ENCODE measurements around the gene DYRK2. TPM values are rescaled to one million over a fixed set of nuclear protein-coding genes. Genes with fewer than 3 reads are reported as not detected.

The DYRK2 gene
- total RNA-seq, 1 donor from 2014 or later, result 10.7 TPM

DNA sequence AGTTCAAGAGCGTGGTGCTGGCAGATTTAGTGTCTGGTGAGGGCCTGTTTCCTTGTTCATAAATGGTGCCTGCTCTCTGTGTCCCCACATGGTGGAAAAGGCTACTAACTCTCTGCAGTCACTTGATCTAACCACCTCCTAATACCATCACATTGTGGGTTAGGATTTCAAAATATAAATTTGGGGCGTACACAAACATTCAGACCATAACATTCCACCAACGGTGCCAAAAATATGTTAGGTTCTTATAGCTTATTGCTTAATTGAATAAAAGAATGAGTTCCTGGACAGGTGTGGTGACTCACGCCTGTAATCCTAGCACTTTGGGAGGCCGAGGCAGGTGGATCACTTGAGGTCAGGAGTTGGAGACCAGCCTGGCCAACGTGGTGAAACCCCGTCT is 3.4 kb upstream of the DYRK2 start:
- DNase-seq (ENCODE audit: low spot score) (no peak), ATAC-seq (no peak)

DNA sequence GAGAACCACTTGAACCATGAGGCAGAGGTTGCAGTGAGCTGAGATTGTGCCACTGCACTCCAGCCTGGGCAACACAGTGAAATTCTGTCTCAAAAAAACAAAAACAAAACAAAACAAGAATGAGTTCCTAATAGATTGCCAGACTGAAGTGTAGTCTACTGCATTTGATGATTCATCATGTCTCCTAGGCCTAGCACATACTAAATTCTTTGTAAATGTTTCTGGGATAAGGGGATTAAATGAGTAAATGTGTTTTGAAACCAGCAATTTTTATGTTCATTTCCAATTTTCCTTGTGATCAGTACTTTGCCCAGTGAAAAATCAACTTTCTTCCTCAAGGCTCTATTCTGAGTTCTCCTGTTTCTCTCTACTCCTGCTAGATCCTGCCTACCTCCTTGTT is 2.9 kb upstream of the DYRK2 start:
- ATAC-seq (no peak), DNase-seq (ENCODE audit: low spot score) (no peak)

DNA sequence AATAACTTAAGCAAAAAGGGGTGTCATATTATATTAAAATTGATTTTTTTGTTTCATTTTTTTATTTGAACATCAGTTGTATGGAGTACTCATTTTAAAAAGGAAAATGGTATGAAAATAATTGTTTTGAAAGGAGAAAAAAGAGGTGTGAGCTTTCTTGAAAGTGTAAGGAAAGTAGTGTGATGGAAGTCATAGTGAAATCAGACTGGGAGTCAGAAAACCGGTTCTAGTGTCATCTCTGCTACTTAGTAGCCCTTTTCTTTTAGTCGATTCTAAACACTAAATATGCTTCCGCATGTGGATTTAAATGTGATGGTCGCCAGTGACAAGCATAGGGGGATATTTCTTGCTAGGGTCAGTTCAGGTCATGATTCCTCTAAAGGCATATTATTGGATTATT is 1.8 kb upstream of the DYRK2 start:
- ATAC-seq, result no peak
- no peak for DNase-seq (ENCODE audit: low spot score)

DNA sequence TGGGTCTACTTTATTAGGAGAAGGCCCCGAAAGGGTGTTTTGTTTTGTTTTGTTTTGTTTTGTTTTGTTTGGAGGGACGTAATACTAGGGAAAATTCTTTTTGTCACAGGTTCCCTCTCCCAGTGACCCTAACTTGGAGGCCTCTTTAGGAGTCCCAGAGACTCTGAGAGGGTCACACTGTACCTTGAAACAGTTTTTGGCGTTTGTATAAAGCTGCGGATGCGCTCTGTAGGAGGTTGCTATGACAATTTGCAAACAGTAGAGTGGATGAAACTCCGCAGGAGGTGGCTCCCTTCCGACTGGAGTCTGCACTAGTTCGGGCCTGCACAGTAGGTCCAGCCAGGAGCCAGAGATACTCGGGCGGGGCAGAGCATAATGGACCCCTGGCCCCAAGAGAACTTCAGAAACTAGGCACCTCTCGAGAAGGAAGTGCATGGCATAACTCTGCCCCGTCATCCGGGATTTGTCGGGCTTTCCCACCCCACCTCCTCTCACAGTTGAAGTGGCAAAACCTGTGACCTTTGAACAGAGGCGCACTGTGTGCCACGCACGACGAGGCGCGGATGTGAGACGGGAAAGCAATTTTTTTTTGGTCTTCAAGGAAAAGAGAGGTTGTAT is 1.3 kb upstream of the DYRK2 start:
- ATAC-seq, result peak; percentile 15
- DNase-seq (ENCODE audit: low spot score), result peak; percentile 57

DNA sequence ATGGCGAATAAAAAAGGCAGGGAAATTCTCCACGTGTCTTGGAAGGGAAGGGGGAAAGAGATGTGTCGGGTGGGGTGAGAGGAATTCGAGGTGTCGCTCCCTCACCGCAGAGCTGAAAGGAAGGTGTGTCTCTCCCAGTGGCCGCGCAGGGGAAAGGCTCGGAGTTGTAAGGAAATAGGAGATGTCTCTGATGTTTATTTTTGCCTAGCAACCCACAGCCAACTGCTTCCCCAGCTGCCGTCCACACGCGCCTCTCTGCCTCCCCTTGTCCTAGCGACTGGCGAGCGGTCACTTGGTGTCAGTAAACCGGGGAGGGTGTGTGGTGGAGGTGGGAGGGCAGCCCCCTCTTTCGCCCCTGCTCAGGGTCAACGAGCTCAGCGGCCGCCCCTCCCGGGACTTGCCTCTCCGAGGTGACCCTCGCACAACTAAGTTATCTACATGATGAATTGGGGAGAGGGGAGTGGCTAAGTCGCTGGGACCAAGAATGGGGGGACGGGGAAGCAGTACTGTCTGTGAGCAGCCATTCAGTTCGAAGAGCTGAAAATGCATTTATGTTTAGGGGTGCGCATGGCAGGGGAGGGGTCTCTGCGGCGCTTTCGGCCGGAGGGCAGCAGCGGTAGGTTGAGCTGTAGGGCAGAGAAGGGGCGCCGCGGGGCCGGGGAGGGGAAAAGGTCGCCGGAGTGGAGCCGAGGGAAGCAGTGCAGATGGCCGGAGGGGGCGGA is 585 bp upstream of the DYRK2 start:
- peak; percentile 74 for ATAC-seq
- DNase-seq (ENCODE audit: low spot score), result peak; percentile 71

DNA sequence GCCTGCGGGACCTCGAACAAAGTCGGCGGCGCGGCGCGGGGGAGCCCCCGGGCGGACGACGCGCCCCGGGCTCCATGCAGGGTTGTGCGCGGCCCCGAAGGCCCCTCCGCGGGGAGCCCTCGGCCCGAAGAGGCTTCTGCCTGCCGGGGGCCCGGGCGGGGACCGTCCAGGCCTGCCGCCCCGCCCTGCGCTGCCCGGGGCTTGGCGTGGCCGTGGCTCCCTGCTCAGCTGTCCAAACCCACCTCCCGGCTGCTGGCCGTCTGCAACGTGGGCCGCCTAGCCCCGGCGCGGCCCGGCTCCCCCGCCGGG is 670 bp downstream of the DYRK2 start:
- ATAC-seq, result peak; percentile 33
- no peak for DNase-seq (ENCODE audit: low spot score)

DNA sequence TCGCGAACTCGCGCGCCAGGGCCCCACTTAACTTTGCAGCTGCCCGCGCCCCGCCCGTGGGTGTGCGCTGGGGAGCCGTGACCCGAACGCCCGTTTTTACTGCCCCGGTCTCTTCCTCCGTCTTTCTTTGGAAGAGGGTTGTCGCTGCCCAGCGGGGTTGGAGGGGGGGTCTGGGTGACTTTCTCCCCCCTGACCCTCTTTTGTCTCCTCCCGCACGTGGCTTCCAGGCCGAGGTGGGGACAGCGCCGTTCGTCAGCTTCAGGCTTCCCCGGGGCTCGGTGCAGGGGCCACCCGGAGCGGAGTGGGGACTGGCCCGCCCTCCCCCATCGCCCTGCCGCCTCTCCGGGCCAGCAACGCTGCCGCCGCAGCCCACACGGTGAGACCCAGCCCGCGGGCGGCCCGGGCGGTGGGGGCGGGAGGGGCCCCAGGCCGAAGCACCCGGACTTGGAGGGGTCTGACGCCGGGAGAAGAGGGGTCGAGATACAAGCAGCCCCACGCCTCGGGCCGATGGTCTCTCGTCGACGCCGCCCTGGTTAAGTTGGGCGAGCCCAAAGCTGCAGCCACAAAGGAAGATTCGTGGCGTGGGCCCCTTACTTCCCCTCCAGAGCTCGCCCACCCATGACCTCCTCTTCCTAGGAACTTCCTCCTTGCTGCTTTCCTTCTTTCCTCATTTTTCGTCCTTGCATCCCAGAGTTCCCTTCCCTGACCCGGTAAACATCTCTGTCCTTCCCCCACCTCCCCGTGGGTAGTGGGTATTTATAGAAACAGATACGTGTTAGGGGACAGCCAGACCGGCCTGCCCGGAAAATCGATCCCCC is 1.2 kb downstream of the DYRK2 start:
- peak; percentile 34 for ATAC-seq

DNA sequence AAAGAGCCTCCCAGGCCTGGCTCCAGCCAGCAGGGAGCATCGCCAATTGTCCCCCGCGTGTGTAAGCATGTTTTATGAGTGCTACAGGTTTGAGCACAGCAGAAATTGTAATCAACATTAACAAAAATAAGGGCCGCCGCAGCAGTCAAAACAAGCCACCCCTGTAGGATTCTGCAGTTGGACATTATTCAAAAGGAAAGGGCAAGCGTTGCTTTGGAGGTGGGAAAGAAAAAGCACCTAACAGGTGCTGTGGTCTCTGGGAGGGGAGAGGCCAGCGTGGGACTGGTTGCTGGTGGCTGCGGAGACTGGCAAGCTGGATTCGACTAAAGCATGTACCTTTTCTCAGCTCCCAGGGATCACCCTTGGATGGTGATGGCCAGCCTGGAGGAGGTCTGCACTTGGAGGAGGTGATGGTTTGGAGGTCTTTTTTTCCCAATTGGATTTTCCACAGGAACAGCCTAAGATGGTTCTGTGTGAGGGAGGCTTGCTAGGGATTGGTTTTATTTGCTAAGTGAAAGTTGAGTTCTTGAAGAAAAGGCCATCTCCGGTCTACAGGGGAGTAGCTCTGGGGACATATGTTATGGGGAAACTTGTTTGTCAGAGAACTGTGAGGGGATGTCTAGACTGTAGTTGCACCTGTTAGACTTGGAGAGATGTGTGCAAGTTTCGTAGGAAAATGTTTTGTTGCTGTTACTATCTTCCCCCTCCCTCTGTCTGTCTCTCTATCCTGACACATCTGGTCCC is 2.0 kb downstream of the DYRK2 start:
- no peak for ATAC-seq

More for the DNA sequence above, 1.2 kb downstream of the DYRK2 start:
- peak; percentile 59 for DNase-seq (ENCODE audit: low spot score)

DNA sequence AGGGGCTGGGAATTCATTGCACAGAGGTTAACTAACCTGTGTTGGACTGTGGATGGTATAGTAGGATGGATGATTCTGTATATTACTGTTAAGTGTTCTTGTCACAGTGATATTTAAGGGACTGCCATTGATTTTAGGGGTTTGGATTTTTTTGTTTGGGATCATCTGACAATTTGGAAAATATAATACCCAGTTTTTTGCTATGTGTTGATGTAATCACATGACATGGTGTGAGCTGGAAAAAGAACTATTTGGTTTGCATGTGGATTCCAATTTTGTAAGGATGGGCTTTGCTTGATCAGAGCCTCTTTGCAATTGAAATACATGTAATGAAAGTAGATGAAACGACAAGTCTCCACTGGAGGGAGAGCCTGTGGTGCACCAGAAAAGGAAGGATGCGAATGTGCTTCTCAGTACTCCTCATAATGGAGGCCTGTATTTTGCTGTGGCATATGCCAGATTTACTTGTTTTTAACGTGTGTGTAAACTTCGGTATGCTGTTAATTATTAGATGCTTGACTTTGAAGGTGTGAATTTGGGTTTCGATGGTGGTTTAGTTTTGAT is 2.7 kb downstream of the DYRK2 start:
- DNase-seq (ENCODE audit: low spot score), result no peak
- ATAC-seq, result no peak

More for the DNA sequence above, 2.0 kb downstream of the DYRK2 start:
- DNase-seq (ENCODE audit: low spot score), result no peak

DNA sequence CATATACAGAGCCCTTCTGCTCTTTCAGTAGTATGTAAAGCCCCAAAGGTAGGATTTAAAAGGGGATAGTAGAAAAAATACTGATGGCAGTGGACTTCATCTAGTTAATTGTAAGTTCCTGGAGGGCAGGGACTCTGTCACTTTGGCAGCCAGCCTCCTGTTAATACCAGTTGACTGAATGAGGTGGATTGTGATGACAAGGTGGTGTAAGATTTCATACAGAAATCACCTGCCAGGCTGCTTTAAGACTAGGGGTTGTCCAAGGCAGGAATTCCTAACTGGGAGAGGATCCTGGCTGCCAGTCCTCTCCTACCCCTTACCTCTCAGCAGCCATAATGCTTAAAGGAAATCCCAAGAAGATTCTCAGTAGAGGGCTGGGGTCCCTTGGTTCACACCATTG is 7.3 kb downstream of the DYRK2 start:
- ATAC-seq (no peak), DNase-seq (ENCODE audit: low spot score) (no peak)

DNA sequence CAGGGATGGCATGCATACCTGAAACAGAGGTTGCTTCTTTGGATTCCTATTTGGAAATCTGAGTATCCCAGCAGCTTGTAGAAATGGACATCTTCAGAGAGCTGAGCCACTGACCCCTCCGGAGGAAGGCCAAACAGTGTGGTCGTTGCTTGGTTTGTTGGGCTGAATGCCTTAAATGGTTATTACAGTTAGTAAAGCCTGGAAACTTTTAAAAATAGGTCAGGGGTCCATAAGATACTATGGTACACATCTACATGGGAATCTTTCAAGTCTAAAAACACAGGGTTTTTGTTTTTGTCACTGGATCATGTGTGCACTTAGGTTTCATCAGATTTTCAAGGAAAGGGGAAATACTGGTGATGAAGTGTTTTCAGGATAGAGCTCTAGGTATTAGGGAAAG is 7.7 kb downstream of the DYRK2 start:
- DNase-seq (ENCODE audit: low spot score) (no peak), ATAC-seq (no peak)

DNA sequence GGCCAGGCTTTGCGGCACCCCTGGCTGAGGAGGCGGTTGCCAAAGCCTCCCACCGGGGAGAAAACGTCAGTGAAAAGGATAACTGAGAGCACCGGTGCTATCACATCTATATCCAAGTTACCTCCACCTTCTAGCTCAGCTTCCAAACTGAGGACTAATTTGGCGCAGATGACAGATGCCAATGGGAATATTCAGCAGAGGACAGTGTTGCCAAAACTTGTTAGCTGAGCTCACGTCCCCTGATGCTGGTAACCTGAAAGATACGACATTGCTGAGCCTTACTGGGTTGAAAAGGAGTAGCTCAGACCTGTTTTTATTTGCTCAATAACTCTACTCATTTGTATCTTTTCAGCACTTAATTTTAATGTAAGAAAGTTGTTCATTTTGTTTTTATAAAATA is 9.9 kb downstream of the DYRK2 start:
- DNase-seq (ENCODE audit: low spot score), result no peak
- ATAC-seq, result no peak

DNA sequence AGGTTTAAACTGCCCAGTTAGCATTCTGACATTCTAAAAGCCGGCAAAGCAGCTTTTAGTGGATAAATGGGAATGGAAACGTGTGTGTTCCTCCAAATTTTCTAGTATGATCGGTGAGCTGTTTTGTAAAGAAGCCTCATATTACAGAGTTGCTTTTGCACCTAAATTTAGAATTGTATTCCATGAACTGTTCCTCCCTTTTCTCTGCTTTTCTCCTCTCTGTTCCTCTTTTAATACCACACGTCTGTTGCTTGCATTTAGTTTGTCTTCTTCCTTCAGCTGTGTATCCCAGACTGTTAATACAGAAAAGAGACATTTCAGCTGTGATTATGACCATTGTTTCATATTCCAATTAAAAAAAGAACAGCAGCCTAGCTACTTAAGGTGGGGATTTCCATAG is 10.7 kb downstream of the DYRK2 start:
- no peak for ATAC-seq
- no peak for DNase-seq (ENCODE audit: low spot score)

DNA sequence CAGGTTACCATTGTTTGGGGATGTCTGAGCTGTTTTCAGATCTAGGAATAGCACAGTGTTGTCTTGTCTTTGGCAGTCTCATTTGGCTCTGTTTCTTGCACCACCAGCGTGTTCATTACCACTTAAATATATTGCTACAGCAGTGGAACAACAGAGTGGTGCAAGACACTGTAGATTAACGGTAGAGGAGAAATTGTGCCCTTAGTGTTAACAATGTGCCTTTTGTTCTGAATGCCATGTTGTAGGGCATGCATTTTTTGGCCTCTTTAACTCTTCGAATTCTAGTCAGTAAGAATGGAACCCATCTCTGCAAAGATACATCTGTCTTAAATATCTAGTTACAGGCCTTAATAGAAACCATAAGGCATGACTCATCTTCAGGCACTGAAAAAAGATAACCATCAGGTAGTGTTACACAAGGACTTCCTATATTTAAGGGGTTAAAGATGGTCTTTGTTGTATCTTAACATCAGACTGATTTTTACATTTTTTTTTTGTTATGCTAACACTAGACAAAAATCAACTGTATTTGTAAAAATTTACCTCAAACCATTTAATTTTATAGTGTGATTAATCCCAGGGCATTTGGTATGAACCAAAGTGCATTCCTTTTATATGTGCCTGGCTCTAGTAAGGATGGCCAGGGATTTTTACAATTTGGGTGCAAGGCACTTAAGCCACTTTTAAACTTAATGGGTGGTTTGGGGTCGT is 12.9 kb downstream of the DYRK2 start:
- ATAC-seq (no peak), DNase-seq (ENCODE audit: low spot score) (no peak)

DNA sequence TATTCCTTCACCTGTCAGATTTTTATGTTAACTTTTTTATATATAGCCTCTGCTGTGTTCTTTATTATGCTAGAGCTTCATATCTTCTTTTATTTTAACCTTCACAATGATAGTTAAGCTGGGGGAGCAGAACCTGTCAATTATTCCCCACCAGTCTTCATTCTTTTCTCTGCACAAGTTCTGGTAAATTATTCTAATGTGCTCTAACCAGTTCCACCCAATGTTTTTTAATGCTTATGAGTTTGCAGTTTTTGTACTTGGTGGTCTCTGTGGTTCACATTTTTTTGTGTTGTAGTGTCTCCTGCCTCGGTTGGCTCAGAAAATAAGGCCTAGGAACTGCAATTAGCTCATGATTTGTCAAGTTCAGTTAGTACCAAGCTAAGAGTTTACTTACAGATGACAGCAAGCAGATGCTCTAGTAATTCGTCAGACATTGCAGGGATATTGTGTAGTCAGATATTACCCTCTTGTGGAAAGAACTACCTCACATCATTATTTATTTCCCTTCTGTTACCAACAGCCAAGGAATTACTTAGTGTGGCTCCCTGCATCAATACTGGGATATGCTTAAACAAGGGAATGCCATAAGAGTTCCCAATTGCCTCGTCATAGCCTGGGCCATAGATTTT is 14.5 kb downstream of the DYRK2 start:
- no peak for ATAC-seq
- no peak for DNase-seq (ENCODE audit: low spot score)

DNA sequence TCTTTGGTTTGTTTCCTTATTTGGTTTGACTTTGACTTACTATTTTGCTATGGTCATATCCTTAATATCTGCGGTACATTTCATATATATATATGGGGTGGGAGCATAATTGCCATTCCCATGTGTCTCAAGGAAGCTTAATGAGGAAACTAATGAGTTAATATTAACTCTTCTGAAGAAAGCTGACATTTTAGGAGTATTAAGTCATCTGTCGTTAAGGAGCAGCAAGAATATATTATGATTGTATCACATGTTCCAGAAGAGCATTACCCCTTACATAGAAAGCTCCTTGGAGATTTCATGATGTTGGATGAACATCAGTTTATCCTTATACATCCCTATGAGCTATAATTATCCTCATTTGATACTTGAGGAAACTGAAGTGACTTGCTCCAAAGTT is 15.6 kb downstream of the DYRK2 start:
- DNase-seq (ENCODE audit: low spot score), result no peak

DNA sequence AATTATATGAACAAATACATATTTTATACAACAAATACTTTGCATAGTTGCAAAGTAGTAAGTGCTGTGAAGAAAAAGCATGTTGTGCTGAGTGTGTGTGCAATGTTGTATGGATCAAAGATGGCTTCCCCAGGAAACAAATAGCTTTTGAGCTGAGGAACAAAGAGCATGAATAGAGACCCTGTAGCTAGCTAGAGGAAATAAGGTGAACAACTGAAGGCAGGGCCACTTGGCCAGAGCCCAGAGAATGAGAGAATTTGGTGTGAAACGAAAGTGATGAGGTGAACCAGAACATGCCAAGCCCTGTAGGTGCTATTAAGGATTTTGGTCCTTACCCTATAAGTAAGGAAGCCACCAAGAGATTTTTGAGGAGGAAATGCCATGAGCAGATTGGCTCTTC is 17.1 kb downstream of the DYRK2 start:
- ATAC-seq (no peak), DNase-seq (ENCODE audit: low spot score) (no peak)

More for the DNA sequence above, 15.6 kb downstream of the DYRK2 start:
- ATAC-seq, result no peak

DNA sequence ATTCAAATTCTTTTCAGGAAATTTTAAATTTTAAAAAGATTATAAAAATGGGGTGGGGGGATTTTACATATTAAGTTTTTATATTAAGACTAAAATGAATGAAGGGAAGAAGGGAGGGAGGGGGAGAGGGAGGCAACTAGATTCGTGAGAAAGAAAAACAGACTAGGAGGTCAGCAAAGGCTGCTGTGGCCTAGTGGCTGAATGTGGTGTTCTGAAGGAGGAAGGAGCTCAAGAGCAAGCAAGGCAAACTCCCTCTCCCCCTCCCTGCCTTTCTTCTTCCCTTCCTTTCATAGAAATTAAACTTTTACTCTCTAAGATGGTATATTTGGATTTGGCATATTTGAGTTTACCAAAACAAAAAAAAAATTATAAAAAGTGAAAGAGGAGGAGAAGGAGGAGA is 18.1 kb downstream of the DYRK2 start:
- no peak for DNase-seq (ENCODE audit: low spot score)
- no peak for ATAC-seq

DNA sequence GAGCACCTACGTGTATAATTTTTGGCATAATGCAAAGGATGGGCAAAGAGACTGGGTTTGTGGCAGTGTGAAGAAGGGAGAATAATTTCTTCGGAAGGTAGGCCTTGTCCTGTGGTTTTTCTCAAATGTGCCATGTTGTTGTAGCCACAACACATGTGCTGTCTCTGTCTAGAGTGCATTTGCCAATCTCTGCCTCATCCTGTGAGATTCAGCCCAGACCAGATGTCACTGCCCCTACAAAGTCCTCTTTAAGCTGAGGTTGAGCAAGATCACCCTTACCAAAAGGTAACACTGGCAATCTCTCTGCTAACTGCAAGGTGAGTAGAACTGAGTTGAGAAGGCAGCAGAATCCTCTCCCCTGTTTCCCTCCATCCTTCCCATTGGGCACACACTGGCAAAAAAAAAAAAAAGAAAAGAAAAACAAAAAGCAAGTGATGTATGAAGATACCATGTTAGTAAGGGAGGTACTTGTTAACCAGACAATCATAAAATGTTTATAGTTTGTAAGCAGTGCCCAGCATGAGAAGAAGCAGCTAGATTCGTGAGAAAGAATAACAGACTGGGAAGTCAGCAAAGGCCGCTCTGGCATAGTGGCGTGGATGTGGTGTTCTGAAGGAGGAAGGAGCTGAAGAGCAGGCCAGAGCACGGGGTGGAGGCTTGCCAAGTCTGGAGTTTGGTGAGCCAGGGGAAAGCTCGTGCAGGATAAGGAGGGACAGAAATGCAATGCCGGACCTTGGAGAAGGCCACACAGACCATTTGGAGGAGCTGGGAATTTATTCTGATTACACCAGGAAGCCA is 18.9 kb downstream of the DYRK2 start:
- peak; percentile 94 for ATAC-seq
- DNase-seq (ENCODE audit: low spot score), result peak; percentile 47
